ENCODE data around the gene GGN.
A peak's percentile ranks its signal among the peaks of the same experiment; 100 is the strongest.

Gene GGN

DNA sequence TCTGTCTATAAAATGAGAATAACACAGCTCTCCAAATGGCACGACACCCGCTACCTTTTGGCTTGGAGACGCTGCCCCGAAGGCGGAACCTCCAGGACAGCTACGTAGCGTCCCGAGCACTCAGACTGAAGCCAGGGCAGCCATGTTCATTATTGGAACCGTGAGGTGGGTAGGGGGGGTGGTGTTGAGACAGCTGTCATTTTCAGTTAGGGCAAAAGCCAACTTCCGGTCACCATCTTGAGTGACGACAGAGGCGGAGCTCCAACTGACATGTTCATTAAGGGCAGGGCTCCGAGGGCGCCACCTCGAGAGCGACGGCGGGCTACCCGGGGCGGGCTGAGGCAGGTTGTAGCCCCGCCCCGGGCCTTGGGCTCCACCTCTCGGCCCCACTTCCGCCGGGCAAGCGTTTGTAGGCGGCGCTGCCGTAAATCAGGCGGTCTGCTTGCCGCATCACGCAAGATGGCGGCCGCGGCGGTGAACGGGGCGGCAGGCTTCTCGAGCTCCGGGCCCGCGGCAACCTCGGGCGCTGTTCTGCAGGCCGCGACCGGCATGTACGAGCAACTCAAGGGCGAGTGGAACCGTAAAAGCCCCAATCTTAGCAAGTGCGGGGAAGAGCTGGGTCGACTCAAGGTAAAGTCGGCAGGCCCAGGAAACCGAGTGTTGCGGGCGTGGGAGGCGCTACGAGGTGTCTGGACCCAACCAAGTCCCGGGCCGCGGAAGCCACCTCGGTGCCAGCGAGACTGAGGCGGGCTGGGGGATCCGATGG is 13.3 kb downstream of the GGN start, which contains the start of gene PSMD8:
Gene PSMD8, plus strand, starts transcription at position 240 of the 766 bp plus-strand sequence. Its CDS starts 31 bp downstream, at position 271.
- Histone ChIP-seq H3K27ac (peak within 1 kb of the TSS; percentile 82 to 91), H3K27me3 (no peaks in the 10 kb centered on the region), H3K36me3 (peaks cover 19 to 33% (median 26%) of the 10 kb centered on the region in 3 donors), H3K4me1 (peaks cover 0 to 25% (median 20%) of the 10 kb centered on the region in 4 donors), H3K4me3 (peak within 1 kb of the TSS; percentile 66 to 95), H3K9me3 (no peaks in the 10 kb centered on the region)
- peak; percentile 99 to 100 for DNase-seq
- intact Hi-C loops (cut with DNase I; ENCODE audit: low total_unique reads): loop anchor here (2.0 to 5.0 kb wide), 2 partner anchors 37 to 142 kb away; partner anchors contain the start of gene CATSPERG
- TF ChIP-seq, protein P1, sequence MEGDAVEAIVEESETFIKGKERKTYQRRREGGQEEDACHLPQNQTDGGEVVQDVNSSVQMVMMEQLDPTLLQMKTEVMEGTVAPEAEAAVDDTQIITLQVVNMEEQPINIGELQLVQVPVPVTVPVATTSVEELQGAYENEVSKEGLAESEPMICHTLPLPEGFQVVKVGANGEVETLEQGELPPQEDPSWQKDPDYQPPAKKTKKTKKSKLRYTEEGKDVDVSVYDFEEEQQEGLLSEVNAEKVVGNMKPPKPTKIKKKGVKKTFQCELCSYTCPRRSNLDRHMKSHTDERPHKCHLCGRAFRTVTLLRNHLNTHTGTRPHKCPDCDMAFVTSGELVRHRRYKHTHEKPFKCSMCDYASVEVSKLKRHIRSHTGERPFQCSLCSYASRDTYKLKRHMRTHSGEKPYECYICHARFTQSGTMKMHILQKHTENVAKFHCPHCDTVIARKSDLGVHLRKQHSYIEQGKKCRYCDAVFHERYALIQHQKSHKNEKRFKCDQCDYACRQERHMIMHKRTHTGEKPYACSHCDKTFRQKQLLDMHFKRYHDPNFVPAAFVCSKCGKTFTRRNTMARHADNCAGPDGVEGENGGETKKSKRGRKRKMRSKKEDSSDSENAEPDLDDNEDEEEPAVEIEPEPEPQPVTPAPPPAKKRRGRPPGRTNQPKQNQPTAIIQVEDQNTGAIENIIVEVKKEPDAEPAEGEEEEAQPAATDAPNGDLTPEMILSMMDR (IDR thresholded peaks at IDR 0.05): peak in 1 of 2 experiments; percentile 11

DNA sequence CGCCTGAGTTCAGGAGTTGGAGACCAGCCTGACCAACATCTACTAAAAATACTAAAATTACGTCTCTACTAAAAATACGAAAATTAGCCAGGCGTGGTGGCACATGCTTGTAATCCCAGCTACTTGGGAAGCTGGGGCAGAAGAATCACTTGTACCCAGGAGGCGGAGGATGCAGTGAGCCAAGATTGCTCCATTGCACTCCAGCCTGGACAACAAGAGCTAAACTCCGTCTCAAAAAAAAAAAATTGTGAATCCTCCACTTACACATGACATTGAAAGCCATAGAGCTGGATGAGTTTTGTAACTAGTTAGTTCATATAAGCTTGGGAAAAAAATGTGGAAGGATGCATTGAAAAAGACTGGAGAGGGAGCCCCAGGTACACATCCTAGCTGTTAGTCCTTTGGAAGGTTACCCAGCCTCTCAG is 13.9 kb downstream of the GGN start:
- H3K9me3 ChIP-seq: no peaks in the 10 kb centered on the region
- H3K27ac ChIP-seq: peak overlapping the region; percentile 82 to 91
- peak overlapping the region; percentile 66 to 95 for H3K4me3 ChIP-seq
- peaks cover 13 to 27% (median 21%) of the 10 kb centered on the region in 3 donors for H3K36me3 ChIP-seq
- TF ChIP-seq, protein P1 (IDR thresholded peaks at IDR 0.05): no peak
- H3K27me3 ChIP-seq: no peaks in the 10 kb centered on the region
- peaks cover 0 to 25% (median 20%) of the 10 kb centered on the region in 4 donors for H3K4me1 ChIP-seq
- no peak for DNase-seq
- intact Hi-C loops (cut with DNase I; ENCODE audit: low total_unique reads): loop anchor here (2.0 to 5.0 kb wide), 2 partner anchors 37 to 141 kb away; partner anchors contain the start of gene CATSPERG

DNA sequence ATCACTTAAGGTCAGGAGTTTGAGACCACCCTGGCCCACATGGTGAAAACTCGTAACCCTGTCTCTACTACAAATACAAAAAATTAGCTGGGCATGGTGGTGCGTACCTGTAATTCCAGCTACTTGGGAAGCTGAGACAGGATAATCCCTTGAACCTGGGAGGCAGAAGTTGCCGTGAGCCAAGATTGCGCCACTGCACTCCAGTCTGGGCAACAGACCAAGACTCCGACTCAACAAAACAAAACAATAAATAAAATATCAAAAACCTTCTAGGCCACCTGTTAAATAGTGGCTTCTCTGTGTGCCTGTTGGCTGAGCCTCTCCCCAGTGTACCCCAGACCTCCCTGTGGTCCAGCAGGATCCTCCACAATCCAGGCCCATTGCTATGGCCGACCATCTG is 16.8 kb downstream of the GGN start:
- no peaks in the 10 kb centered on the region for H3K9me3 ChIP-seq
- H3K27me3 ChIP-seq: peaks cover 0 to 24% of the 10 kb centered on the region in 2 donors
- H3K27ac ChIP-seq: no peak overlapping the region
- no peak overlapping the region for H3K4me3 ChIP-seq
- TF ChIP-seq, protein P1 (IDR thresholded peaks at IDR 0.05): no peak
- H3K36me3 ChIP-seq: no peaks in the 10 kb centered on the region
- DNase-seq: no peak
- H3K4me1 ChIP-seq: peaks cover 0 to 15% (median 10%) of the 10 kb centered on the region in 4 donors
- intact Hi-C loops (cut with DNase I; ENCODE audit: low total_unique reads): loop anchor here (5.0 kb wide), 1 partner anchor 34 kb away; the partner anchor contains the start of gene CATSPERG

DNA sequence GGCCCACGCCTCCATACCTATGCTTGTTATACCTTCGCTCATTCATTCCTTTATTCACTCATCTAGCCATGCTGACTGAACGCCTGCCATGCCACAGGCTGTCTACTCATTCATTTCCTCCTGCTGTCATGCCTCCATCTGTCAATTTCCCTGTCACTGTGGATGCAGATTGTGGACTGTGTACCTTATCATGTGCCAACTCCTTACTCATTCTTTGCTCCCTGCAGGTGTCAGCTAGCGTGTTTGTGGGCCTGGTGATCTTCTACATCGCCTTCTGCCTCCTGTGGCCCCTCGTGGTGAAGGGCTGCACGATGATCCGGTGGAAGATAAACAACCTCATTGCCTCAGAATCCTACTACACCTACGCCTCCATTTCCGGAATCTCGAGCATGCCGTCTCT is 17.5 kb downstream of the GGN start:
- TF ChIP-seq, protein P1 (IDR thresholded peaks at IDR 0.05): no peak
- Histone ChIP-seq H3K27me3 (peaks cover 0 to 30% of the 10 kb centered on the region in 2 donors), H3K27ac (no peak overlapping the region), H3K4me3 (no peak overlapping the region), H3K9me3 (no peaks in the 10 kb centered on the region), H3K4me1 (peaks cover 0 to 7% (median 2%) of the 10 kb centered on the region in 4 donors), H3K36me3 (no peaks in the 10 kb centered on the region)
- no peak for DNase-seq
- intact Hi-C loops (cut with DNase I; ENCODE audit: low total_unique reads): loop anchor here (5.0 kb wide), 1 partner anchor 33 kb away; the partner anchor contains the start of gene CATSPERG

DNA sequence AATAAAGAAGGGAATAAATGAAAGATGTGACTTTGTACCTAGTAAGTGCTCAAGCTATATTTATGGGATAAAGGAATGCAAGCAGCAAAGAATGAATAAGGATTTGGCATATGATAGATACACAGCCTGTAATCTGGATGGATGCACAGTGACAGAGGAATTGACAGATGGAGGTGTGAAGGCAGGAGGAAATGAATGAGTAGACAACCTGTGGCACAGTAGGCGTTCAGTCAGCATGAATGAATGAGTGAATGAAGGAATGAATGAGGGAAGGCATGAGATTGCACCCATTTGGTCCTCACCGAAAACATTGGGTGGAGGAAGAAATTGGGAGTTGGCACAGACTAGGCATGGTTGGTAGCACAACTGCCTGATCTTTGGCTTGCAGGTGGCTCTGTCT is 18.2 kb downstream of the GGN start:
- no peak for DNase-seq
- intact Hi-C loops (cut with DNase I; ENCODE audit: low total_unique reads): no loop called here
- peaks cover 0 to 4% (median 0%) of the 10 kb centered on the region in 4 donors for H3K4me1 ChIP-seq
- no peaks in the 10 kb centered on the region for H3K36me3 ChIP-seq
- no peaks in the 10 kb centered on the region for H3K9me3 ChIP-seq
- TF ChIP-seq, protein P1 (IDR thresholded peaks at IDR 0.05): no peak
- H3K27ac ChIP-seq: no peak overlapping the region
- H3K4me3 ChIP-seq: no peak overlapping the region
- H3K27me3 ChIP-seq: peaks cover 0 to 37% of the 10 kb centered on the region in 2 donors
